Fibroblast of pulmonary artery (primary cell): ENCODE data around the gene NEDD8.

Source experiments
- DNase-seq: peaks from one replicate; pipeline ENCODE4 v3.0.0-alpha.2; 2010; ENCODE audit warnings: low read depth
- H3K4me3 ChIP-seq: replicated peaks from 2 replicates; pipeline ENCODE4 v1.5.1; 2011; ENCODE audit warnings: low read depth, mild to moderate bottlenecking, control low read depth, low read length, moderate library complexity
- CTCF ChIP-seq: IDR thresholded peaks from 2 replicates; pipeline ENCODE4 v1.5.1; 2011; ENCODE audit warnings: mild to moderate bottlenecking, control low read depth, low read length, inconsistent platforms; ENCODE audit errors: missing control alignments

The NEDD8 gene

GRCh38 chr14:24192933-24193332, 39.2 kb downstream of the NEDD8 start:
- H3K4me3 ChIP-seq: no peak overlapping the region
- no peak for TF ChIP-seq CTCF
- DNase-seq: no peak

DNA sequence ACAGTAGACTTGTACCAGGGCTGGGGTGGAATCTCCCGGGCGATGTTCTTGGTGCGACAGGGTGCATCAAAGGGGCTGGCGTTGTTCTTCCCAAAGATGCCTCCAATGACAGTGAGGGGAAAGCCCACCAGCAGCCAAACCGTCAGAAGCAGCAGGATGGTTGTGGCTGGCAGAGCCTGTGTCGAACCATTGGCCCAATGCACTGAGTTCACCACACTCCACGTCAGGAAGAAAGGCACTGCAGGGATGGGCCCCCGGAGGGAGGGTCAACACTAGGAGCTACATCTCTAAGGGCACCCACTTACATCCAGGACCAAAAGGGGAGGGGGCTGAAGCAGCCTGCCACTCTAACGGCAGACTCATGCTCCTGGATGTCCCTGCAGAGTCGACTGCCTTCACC, 41.8 kb downstream of the NEDD8 start:
- DNase-seq: no peak
- TF ChIP-seq CTCF: no peak
- H3K4me3 ChIP-seq: no peak overlapping the region

DNA sequence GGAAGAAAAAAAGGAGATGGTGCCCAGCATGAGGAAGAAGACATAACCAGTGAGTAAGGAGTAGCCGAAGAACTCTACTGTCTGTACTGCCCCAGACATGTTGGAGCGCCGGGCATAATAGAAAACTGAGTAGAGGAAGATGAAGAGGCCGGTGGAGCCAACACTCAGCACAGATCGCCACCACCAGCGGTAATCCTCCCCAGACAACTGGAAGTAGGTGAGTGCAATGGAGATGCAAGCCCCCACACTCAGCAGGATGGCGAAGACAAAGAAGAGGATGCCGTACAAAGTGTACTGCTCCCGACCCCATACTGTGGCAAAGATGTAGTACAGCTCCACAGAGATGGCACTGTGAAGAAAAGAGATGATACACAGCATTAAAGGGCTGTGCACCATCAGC, 42.7 kb downstream of the NEDD8 start:
- H3K4me3 ChIP-seq: no peak overlapping the region
- no peak for TF ChIP-seq CTCF
- DNase-seq: no peak

- no peak for TF ChIP-seq CTCF
- no peak for DNase-seq
- H3K4me3 ChIP-seq: peak overlapping the region; percentile 80
Observed at GRCh38 chr14:24189059-24189375, 43.1 kb downstream of the NEDD8 start.

DNA sequence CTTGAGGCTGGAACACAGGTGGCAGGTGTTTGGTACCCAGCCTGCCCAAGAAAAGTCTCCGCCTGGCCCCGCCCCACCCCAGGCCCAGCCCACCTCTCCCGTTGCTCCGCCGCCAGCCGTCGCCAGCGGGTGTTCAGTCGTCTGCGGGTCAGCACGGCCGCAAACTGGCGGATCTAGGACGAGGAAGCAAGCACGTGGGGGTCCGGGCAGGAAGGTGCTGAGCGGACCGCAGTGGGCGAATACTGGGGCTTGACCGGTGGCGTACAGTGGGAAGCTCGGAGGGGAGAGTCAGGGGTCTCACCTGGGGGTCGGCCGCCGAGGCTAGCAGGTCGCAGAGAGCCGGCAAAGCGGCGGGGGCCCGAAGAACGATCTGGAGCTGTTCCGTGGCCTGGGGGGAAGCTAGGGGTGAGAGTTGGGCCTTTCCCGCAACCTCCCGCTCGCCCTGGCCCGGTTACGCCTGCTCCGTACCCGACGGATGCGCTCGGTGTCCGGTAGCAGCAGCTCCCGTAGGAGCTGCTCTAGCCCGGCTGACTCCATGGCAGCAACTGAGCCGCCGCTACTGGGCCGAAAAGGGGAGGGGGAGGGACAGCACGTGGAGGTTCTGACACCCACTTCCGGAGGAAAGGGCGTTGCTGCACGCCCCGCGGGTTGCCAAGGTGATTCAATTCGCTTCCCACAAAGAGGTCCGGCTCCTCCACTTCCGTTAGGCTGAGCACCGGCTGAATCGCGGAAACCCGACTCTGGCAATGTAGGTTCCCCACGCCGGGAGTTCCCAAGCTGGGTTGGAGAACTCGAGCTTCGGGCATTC, 43.7 kb downstream of the NEDD8 start, which contains the start of gene IPO4:
Gene IPO4 (minus strand): TSS at position 566 of the 808 bp plus-strand sequence. CDS start 29 bp downstream, at position 537.
- no peak for TF ChIP-seq CTCF
- peak; percentile 99 for DNase-seq
- H3K4me3 ChIP-seq: peak within 1 kb of the TSS; percentile 80

- no peak for TF ChIP-seq CTCF
- peak overlapping the region; percentile 80 for H3K4me3 ChIP-seq
- DNase-seq: no peak
Observed at GRCh38 chr14:24187539-24187915, 44.6 kb downstream of the NEDD8 start.
